Activated B cell treated with CpG ODN at 0.5 μM for 24 hours (primary cell): Measurements from ENCODE around the gene RNF182. TPM values are rescaled to one million over a fixed set of nuclear protein-coding genes. Genes with fewer than 3 reads are reported as not detected.

Source experiments
- ATAC-seq: fragments of 200-7000 bp; cut with Tn5 transposase; one replicate; pipeline ENCODE4 v1.10.0; 2021; ENCODE audit warnings: low read depth, mild to moderate bottlenecking, moderate library complexity
- CTCF ChIA-PET: fragments of 350-600 bp; sonication (Branson Sonifier 250); formaldehyde crosslinking; loops from one replicate; lab custom pipeline; 2021; ENCODE audit warnings: antibody characterized with exemption; lab: Charles Lee
- POLR2A ChIA-PET: fragments of 350-600 bp; sonication (Branson Sonifier 250); formaldehyde crosslinking; loops from one replicate; lab custom pipeline; 2021; ENCODE audit warnings: antibody characterized with exemption; lab: Charles Lee
- DNase-seq: peaks from one replicate; pipeline ENCODE4 v3.0.0; 2022
- H3K27ac Mint-ChIP-seq: one replicate; pipeline ENCODE4 v1.8.0; 2020; ENCODE audit warnings: mixed read lengths
- H3K27me3 Mint-ChIP-seq: one replicate; pipeline ENCODE4 v1.8.0; 2021; ENCODE audit warnings: mixed read lengths
- H3K36me3 Mint-ChIP-seq: one replicate; pipeline ENCODE4 v1.8.0; 2021; ENCODE audit warnings: low read depth, mixed read lengths
- H3K4me1 Mint-ChIP-seq: one replicate; pipeline ENCODE4 v1.8.0; 2021; ENCODE audit warnings: mixed read lengths
- H3K4me3 Mint-ChIP-seq: one replicate; pipeline ENCODE4 v1.8.0; 2020; ENCODE audit warnings: mild to moderate bottlenecking, mixed read lengths
- H3K9me3 Mint-ChIP-seq: one replicate; pipeline ENCODE4 v1.8.0; 2020; ENCODE audit warnings: mixed read lengths
- intact Hi-C: fragments of 100-400 bp; cut with micrococcal nuclease; formaldehyde crosslinking; loops from one replicate; pipeline ENCODE4 v1.15.1; 2024
- total RNA-seq: library from RNA; stranded (reverse); gene quantifications from 2 replicates; pipeline ENCODE4 v1.2.3, GENCODE V29; 2022
- TF ChIP-seq, protein P1 (sequence below): fragments of 200-600 bp; IDR thresholded peaks from one replicate; pipeline ENCODE4 v1.8.0; 2022; ENCODE audit warnings: antibody characterized with exemption, mild to moderate bottlenecking

RNF182 gene
- total RNA-seq, 1 donor from 2014 or later = not detected

DNA sequence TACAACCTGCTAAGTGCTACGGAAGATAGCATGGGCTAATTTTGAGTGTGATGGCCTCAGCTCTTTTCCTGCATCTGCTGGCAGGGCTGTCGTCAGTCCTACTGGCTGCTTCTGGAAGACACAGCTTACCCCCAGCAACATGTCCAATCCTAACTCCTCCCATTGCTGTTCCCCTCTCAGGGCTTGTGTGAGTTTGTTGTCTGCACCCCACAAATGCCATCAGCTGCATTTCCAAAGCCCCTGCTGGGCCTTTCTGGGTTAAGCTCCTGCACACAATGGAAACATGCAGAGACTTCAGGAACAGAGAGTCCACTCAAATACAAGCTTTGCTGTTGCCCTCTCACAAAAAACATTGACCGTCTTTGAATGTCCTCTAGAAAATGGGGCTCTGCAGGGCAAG lies 84.7 kb downstream of the RNF182 start:
- TF ChIP-seq, protein P1, sequence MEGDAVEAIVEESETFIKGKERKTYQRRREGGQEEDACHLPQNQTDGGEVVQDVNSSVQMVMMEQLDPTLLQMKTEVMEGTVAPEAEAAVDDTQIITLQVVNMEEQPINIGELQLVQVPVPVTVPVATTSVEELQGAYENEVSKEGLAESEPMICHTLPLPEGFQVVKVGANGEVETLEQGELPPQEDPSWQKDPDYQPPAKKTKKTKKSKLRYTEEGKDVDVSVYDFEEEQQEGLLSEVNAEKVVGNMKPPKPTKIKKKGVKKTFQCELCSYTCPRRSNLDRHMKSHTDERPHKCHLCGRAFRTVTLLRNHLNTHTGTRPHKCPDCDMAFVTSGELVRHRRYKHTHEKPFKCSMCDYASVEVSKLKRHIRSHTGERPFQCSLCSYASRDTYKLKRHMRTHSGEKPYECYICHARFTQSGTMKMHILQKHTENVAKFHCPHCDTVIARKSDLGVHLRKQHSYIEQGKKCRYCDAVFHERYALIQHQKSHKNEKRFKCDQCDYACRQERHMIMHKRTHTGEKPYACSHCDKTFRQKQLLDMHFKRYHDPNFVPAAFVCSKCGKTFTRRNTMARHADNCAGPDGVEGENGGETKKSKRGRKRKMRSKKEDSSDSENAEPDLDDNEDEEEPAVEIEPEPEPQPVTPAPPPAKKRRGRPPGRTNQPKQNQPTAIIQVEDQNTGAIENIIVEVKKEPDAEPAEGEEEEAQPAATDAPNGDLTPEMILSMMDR = no peak
- POLR2A ChIA-PET = no interaction called here
- ATAC-seq = no peak

DNA sequence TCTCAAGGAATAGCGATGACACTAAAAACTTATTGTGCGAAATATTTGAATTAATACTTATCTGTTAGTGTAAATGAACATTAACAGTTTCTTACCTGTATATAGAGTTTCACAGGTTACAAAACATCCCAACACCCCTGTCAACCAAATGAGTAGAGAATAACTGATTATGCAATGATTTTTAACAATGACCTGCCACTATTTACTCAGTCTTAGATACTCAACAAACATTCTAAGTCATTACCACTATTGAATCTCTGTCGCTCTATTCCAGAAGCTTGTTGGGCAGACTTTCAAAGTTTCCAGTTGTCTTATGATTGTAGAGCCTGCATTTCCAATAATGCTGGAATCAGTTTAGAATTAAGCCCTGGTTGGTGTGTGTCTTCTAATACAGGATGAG lies 85.5 kb downstream of the RNF182 start:
- POLR2A ChIA-PET = interaction anchor here (0.6 kb wide), 1 partner anchor 1351 kb away, joined by 6 read pairs; no protein-coding TSS in a partner anchor
- intact Hi-C loops = no loop called here
- TF ChIP-seq, protein P1 = no peak
- ATAC-seq = no peak
- CTCF ChIA-PET = interaction anchor here (0.6 kb wide), 1 partner anchor 36 kb away, joined by 3 read pairs; no protein-coding TSS in a partner anchor
- H3K9me3 Mint-ChIP-seq = no peaks in the 10 kb centered on the region
- no peak overlapping the region for H3K4me3 Mint-ChIP-seq
- H3K4me1 Mint-ChIP-seq = no peaks in the 10 kb centered on the region
- H3K36me3 Mint-ChIP-seq = no peaks in the 10 kb centered on the region
- H3K27ac Mint-ChIP-seq = no peak overlapping the region
- H3K27me3 Mint-ChIP-seq = peaks cover 13% of the 10 kb centered on the region
- no peak for DNase-seq

More for the DNA sequence above, 84.7 kb downstream of the RNF182 start:
- no peaks in the 10 kb centered on the region for H3K9me3 Mint-ChIP-seq
- H3K4me3 Mint-ChIP-seq = no peak overlapping the region
- no peaks in the 10 kb centered on the region for H3K4me1 Mint-ChIP-seq
- no peaks in the 10 kb centered on the region for H3K36me3 Mint-ChIP-seq
- H3K27ac Mint-ChIP-seq = no peak overlapping the region
- intact Hi-C loops = no loop called here
- peaks cover 10% of the 10 kb centered on the region for H3K27me3 Mint-ChIP-seq
- CTCF ChIA-PET = no interaction called here
- no peak for DNase-seq

DNA sequence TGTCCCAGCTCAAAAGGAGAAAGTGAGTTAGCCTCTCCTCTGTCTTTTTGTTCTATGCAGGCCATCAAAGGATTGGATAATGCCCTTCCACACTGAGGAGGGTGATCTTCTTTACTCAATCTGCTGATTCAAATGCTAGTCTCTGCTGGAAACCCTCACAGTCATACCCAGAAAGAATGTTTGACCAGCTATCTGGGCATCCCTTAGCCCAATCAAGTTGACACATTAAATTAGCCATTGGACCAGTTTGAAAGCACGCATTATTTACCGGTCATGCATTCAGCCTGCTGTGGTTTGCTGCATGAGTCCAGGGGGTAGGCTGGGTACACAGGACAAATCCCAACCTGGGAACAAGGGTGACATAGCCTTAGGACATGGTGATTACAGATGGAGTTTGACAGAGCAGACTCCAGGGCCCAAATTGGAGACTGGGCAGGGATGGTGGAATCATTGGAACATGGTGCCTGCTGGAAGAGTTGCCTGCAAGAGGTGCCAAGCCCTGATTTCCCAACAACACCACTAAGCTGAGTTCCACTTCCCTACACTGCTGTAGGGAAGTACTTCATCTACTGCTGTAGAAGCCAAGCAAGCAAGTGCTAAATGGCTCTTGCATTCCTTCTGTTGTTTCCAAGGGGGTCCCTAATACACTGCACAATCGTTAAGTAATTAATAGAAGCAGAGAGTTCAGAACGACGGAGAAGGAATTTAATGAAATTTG lies 87.7 kb downstream of the RNF182 start:
- Mint-ChIP-seq H3K36me3 (no peaks in the 10 kb centered on the region), H3K27me3 (peaks cover 12% of the 10 kb centered on the region), H3K4me1 (no peaks in the 10 kb centered on the region), H3K9me3 (no peaks in the 10 kb centered on the region), H3K4me3 (no peak overlapping the region), H3K27ac (no peak overlapping the region)
- intact Hi-C loops = no loop called here
- CTCF ChIA-PET = no interaction called here
- no peak for DNase-seq
- TF ChIP-seq, protein P1 = no peak
- no peak for ATAC-seq
- POLR2A ChIA-PET = no interaction called here

DNA sequence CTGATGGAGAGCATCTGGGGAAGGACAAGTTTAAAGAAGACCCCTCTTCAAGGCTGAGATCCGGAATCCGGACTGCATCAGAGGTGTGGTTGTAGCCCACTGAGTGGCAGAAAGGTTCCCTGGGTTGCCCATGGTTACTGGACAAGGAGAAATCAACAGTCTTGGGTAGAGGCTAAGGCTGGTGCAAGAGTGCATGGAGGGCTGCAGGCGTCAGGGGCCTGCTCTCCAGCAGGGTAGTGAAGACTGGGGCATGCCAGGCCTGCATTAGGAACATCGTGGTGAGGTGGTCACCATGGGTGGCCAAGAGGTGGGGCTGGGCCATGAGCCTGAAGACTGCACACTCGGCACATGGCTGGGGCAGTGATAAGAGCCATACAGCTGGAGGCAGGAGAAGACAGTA lies 91.2 kb downstream of the RNF182 start:
- no peak for ATAC-seq
- DNase-seq = no peak
- TF ChIP-seq, protein P1 = no peak
- intact Hi-C loops = no loop called here
- Mint-ChIP-seq H3K36me3 (no peaks in the 10 kb centered on the region), H3K4me3 (no peak overlapping the region), H3K27ac (no peak overlapping the region), H3K4me1 (no peaks in the 10 kb centered on the region), H3K9me3 (no peaks in the 10 kb centered on the region), H3K27me3 (peaks cover 15% of the 10 kb centered on the region)
- POLR2A ChIA-PET = no interaction called here
- CTCF ChIA-PET = no interaction called here

DNA sequence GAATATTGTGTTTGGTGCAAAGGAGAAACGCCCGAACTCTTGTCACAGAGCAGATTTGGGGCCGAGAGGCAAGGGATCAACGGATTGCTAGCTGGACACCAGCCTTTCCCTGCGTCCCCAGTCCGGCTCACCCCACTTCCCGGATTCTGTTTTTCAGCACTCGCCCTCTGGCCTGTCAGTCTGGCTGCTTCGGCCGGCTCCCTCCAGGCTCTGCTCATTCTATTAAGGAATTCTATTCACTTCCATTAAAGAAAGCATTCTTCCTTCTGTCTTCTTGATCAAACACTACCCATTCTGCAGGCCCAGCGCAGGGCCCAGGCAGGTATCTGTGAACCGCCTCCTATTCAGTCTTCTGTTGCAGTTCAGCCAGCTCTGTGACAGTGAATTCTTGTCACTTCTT lies 91.7 kb downstream of the RNF182 start:
- Mint-ChIP-seq H3K9me3 (no peaks in the 10 kb centered on the region), H3K27ac (no peak overlapping the region), H3K27me3 (peaks cover 16% of the 10 kb centered on the region), H3K4me1 (no peaks in the 10 kb centered on the region), H3K36me3 (no peaks in the 10 kb centered on the region), H3K4me3 (no peak overlapping the region)
- DNase-seq = no peak
- TF ChIP-seq, protein P1 = no peak
- ChIA-PET POLR2A (no interaction called here), CTCF (no interaction called here)
- ATAC-seq = no peak
- intact Hi-C loops = no loop called here
